Right forelimb (tissue), 1 donor: Measurements from ENCODE around the gene RIMS3.
"Not testable (repeated sequence)": the region's sequence is repeated elsewhere in the genome, so short reads cannot be mapped to it uniquely, and the experiment has no call there.

ENCODE experiments used
- DNase-seq: peaks from one replicate; pipeline ENCODE4 v3.0.0-alpha.2; 2018

Gene RIMS3

GRCh38 chr1:40665335-40666171 lies at the start of gene RIMS3:
Gene RIMS3 (minus strand): TSS chr1:40665682. CDS start chr1:40641925, 23,757 bp downstream.
- peak; percentile 79 for DNase-seq

DNA sequence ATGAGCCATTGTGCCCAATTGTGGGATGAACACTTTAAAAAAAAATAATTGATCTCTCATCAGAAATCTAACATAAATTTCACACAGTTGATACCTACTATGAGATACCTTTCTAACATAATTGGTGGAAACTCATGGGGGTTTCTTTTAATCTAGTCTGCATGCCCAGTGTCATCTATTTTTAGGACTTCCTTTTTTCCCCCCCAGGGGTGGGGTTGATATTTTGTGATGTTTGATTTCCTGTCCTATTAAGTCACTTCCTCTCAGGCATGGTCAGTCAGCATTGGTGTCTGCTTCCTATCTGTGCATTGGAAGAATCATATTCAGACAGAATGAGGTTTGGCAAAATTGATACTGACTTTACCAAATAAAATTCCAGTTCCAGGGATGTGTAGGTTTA lies 47.5 kb upstream of the RIMS3 start:
- no peak for DNase-seq

GRCh38 chr1:40712405-40712944 lies 47.0 kb upstream of the RIMS3 start:
- DNase-seq: no peak

- DNase-seq: no peak
Measured at GRCh38 chr1:40711465-40712404, 46.3 kb upstream of the RIMS3 start.

- no peak for DNase-seq
Measured at GRCh38 chr1:40710581-40711315, 45.3 kb upstream of the RIMS3 start.

DNA sequence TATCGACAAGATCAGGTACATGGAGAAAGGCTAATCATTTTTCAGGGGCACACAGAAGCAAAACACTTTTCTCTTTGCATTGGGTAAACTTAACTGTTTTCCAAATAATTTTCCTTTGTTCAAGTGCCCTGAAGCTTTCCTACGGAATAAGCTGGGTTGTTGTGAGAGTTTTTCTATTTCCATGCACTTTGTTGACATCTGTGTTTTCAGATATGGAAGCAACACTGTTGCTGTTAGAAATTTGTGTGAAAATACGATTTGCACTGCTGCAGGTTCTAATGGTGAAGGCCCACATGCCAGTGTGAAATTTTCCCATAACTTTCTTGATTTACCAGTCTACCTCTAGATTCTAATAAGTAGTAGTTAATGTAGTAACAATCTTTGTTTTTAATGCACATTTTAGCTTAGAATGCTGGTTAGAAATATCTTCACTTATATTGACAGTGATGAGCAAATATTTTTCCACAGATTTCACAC lies 44.4 kb upstream of the RIMS3 start:
- no peak for DNase-seq

DNA sequence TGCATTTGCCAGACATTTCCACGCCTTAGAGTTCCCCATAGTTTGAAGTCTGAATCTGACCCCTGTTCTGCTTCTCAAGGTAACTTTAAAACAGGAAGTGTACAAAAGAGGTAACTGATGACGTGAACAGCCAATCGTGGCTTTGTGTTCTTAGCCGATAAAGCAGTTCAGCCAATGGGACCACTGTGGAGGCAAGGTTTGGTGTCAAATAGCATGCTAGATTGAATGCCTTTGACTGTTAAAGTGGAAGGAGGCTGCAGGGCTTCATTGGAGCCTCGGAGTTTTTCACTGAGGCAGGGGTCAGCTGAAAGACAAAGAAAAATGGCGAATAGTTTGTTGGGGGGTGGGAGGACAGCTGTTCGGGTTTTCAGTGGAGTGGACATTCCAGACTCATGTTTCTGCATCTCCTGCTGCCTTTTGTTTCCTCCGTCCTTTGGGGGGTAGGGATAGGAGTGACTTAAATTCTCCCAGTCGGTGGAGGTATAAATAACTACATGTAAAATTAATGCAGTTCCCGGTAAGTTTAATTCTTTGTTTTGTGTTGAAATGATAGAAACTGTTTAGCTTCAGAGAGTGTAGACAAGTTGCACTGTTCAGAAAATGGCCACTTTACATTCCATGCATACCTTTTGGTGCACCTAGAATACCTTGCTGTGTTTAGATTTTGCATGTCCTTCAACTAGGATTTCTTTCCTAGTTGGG lies 43.8 kb upstream of the RIMS3 start:
- DNase-seq: peak; percentile 86

GRCh38 chr1:40708750-40709099 lies 43.2 kb upstream of the RIMS3 start:
- no peak for DNase-seq

- DNase-seq: no peak
Measured at GRCh38 chr1:40706626-40707025, 41.1 kb upstream of the RIMS3 start.

DNA sequence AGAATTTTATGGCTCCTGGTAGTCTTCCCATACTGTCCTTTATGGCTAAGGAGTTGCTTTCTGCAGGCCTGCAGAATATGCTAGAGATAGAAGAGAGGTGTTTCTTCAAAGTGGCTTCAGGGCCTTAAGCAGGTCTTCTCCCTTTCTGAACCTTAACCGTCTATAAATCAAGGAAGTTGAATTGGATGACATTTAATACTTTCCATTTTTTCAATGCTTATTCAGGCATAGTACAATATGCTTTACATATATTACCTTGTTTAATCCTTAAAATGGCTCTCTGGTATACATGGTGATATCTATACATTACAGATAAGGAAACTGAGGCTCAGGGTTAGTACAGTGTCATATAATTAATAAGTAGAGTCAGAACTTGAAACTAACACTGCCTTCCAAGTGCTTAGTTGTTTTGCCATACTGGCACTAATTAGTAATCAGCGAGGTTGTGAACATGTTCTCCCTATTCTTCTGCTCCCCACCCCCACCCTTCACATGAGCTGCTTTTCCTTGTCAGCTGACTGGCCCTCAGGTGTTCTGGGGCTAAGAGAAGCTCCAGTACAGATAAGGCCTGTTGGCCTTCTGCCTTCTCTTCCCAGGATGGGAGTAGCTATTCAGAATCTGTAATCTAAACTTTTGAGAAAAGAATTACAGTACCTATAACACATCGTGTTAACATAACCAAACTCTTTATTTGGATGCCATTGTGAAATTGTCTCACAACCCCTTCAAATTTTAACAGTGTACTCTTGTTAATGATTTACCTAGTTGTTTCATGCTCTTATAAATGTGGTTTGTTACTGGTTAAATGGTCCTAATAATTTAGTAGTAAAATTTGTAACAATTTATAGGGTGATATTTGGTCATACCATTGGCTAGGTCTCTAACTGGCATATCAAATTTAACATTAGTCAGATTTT lies 39.6 kb upstream of the RIMS3 start:
- no peak for DNase-seq

DNA sequence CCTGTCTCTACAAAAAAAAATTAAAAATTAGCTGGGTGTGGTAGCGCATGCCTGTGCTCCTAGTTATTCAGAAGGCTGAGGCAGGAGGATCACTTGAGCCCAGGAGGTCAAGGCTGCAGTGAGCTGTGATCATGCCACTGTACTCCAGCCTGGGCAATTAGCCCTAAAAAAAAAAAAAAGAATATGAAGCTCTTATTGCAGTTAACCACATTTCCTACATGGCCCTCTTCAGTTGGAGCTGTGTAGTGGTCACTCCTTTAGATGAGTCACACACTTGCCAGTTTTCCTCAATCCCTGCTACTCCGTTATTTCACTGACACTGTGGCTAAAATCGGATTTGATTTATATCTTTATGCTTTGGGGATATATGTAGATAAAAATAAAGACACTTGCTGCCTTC lies 37.8 kb upstream of the RIMS3 start:
- no peak for DNase-seq

DNA sequence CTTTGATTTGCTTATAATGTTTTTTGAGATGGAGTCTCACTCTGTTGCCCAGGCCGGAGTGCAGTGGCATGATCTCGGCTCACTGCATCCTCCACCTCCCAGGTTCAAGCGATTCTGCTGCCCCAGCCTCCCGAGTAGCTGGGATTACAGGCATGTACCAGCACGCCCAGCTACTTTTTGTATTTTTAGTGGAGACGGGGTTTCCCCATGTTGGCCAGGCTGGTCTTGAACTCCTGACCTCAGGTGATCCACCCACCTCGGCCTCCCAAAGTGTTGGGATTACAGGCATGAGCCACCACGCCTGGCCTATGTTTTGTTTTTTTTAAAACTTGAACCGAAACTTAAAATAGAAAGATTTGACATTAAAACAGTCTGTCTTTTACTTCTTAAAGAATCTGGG lies 37.3 kb upstream of the RIMS3 start:
- not testable (repeated sequence) for DNase-seq

GRCh38 chr1:40701684-40702083 lies 36.2 kb upstream of the RIMS3 start:
- DNase-seq: no peak

- no peak for DNase-seq
Measured at GRCh38 chr1:40699787-40700186, 34.3 kb upstream of the RIMS3 start.

- DNase-seq: no peak
Measured at GRCh38 chr1:40697436-40697835, 32.0 kb upstream of the RIMS3 start.

DNA sequence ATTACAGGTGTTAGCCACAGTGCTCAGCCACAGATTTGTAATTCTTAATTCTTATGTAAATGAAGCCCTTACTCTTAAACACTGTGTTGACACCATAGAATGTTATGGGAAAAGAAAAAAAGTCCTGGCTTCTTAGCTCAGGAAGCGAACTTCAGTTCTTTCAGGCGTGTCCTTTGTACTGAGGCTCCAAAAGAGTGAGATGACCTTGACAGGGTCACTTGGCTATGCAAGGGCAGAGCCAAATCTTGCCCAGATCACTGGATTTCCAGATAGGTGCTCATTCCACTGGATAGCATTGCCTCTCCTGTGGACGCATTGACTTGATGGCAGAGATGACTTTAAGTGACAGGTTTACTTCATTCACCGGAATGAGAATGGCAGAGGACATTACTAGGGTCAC lies 30.8 kb upstream of the RIMS3 start:
- no peak for DNase-seq

DNA sequence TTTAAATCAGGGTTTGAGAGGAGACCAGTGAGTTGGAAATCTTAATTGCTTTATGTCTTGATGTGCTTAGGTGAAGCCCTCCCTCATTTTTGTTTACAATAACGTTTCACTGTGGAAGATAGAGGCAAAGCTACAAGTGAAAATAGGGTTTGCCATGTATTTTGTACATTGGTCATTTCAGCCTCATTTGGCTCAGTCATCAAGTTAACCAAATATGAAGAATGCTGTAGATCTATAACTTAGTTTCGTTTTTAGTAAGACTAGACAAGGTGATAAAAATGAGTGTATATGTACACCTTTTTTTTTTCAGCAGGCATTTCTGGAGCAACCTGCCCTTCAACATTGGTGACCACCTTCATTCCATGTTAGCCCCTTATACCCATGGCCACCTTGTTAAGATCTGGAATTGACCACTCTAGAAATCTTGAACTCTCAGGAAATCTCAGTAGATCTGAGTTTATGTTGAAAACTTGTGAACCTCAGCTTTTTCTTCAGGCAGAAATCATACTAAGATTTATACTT lies 28.9 kb upstream of the RIMS3 start:
- no peak for DNase-seq

- no peak for DNase-seq
Measured at GRCh38 chr1:40693425-40693824, 27.9 kb upstream of the RIMS3 start.

- DNase-seq: no peak
Measured at GRCh38 chr1:40692429-40692895, 27.0 kb upstream of the RIMS3 start.
